ENCODE results near the gene RTP5.

The RTP5 gene

DNA sequence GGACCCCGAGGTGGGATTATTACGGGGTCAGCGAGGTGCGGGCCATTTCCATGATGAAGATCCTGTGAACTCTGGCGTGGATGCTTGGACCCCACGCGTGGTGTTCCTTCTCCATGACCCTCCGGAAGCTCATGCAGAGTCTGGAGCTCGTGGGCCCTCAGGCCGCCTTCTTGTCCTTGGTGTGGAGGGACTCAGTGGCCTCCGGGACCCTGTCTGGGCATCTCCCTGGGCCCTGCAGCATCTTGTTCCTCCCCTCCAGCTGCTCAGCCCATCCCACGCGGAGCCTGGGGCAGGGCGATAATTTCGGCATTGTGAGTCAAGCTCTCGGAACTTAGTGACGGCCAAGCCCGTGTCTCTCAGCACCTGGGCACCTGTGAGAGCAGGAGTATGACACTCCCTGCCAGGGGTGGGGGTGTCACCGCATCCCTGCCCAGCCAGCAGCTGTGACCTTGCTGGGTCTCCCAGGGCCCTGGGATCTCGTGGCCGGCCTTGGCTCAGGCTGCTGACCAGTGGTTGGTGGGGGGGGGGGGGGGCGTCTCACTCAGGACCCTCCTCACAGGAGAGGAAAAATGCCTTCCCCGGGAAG lies 24.6 kb downstream of the RTP5 start:
- TF ChIP-seq, protein P1, sequence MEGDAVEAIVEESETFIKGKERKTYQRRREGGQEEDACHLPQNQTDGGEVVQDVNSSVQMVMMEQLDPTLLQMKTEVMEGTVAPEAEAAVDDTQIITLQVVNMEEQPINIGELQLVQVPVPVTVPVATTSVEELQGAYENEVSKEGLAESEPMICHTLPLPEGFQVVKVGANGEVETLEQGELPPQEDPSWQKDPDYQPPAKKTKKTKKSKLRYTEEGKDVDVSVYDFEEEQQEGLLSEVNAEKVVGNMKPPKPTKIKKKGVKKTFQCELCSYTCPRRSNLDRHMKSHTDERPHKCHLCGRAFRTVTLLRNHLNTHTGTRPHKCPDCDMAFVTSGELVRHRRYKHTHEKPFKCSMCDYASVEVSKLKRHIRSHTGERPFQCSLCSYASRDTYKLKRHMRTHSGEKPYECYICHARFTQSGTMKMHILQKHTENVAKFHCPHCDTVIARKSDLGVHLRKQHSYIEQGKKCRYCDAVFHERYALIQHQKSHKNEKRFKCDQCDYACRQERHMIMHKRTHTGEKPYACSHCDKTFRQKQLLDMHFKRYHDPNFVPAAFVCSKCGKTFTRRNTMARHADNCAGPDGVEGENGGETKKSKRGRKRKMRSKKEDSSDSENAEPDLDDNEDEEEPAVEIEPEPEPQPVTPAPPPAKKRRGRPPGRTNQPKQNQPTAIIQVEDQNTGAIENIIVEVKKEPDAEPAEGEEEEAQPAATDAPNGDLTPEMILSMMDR (IDR thresholded peaks at IDR 0.05; ENCODE audit: insufficient read depth, missing control alignments) = no peak
- FAIRE-seq = no peak
- DNase-seq (ENCODE audit: insufficient read length, low spot score) = no peak

DNA sequence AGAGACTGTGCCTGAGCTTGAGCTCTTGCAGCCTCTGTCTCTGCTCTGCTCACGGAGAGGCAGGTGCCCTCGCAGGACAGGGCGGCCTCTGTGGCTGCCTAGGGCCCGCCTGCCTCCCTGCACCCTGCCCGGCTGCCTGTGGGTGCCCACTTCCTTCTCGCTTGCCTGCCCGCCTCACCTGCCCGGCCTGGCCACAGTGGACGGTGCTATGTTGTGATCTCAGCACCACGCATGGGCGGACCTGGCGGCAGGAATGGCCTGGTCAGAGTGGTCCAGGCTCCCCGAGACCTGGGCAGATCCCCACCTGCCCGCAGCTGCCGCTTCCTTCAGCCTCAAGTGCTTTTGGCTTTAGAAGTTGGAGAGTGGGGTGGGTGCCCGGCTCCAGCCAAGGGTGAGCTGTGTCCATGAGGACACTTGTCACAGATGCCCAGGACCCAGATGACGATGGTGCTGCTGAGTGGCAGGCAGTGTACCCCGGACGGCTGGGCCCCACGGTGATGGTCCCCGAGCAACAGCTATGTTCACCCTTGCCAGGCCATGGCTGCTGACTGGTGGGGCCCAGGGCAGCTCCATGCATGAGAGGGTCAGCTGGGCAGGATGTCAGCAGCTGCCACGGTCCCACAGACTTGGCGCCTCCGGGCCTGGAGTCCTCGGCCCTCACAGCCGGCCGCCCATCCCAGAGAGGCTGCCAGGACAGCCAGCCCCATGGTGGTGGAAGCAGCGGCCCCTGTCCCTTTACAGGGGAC lies 25.3 kb downstream of the RTP5 start:
- DNase-seq (ENCODE audit: insufficient read length, low spot score) (no peak), FAIRE-seq (no peak)
- TF ChIP-seq, protein P1 (IDR thresholded peaks at IDR 0.05; ENCODE audit: insufficient read depth, missing control alignments) = no peak

DNA sequence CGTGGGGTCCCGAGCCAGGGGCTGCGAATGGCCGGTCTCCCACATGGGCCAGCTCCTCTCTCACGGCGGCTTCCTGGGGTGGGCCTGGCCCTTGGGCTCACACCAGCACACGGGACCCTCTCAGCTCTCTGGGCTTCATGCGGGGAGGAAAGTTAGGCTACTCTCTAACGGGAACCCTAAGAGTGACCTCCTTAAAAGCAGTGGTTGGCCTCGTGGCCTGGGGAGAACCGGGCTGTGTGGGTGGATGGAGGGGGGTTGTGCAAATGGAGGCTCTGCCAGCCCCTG lies 25.8 kb downstream of the RTP5 start:
- TF ChIP-seq, protein P1 (IDR thresholded peaks at IDR 0.05; ENCODE audit: insufficient read depth, missing control alignments) = no peak
- FAIRE-seq (no peak), DNase-seq (ENCODE audit: insufficient read length, low spot score) (no peak)

DNA sequence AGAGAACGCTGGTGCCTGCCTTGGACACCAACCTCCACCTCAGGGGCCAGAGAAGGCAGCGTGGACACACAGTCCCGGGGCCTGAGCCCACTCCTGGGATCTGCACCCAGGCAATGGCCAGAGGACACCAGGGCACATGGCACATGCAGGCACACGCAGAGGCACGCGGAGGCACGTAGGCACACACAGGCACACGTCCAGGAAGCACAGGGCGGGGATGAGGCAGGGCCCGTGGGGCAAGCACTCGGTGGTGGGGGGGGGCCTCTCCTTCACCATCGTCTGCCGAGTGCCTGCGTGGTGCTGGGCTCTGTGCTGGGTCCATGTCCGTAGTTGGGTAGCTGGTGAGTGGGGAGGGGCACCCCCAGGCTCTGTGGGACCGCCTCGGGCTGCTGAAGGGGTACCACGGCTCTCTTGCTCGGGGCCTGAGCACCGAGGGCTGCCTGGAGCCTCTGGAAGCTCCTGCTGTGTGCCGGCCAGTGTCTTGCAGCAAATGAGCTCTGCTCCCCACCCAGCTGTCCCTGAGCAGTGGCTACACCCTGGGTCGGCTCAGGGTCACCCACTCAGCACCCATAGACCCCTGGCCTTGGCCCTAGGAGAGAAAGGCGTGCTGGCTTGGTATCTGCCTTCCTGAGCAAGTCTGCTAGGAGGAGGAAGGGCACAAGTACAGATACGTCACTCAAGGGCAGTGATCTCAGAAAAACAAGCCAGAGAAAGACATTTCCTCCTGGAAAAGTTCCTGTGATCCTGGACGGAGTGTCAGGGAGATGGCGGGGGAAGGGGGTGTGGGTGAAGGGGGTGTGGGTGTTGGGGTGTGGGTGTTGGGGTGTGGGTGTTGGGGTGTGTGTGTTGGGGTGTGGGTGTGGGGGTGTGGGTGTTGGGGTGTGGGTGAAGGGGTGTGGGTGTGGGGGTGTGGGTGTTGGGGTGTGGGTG lies 26.4 kb downstream of the RTP5 start:
- TF ChIP-seq, protein P1 (IDR thresholded peaks at IDR 0.05; ENCODE audit: insufficient read depth, missing control alignments) = no peak
- DNase-seq (ENCODE audit: insufficient read length, low spot score) (no peak), FAIRE-seq (no peak)

DNA sequence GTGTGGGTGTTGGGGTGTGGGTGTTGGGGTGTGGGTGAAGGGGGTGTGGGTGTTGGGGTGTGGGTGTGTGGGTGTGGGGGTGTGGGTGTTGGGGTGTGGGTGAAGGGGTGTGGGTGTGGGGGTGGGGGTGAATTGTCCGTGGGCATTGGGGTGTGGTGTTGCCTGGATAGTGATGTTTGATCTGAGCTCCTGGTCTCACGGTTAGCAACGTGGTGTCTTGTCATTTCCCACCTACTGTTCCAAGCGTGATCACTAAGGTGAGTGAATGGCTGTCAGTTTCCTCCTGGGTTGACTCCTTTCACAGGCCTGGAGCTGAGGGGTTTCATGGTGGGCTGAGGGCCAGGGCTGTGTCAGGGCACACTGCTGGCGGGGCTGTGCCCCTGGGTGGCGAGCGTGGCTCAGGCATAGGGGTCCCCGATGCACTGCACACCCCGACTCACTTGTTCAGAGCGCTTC lies 27.2 kb downstream of the RTP5 start:
- TF ChIP-seq, protein P1 (IDR thresholded peaks at IDR 0.05; ENCODE audit: insufficient read depth, missing control alignments) = no peak
- no peak for DNase-seq (ENCODE audit: insufficient read length, low spot score)
- FAIRE-seq = no peak

DNA sequence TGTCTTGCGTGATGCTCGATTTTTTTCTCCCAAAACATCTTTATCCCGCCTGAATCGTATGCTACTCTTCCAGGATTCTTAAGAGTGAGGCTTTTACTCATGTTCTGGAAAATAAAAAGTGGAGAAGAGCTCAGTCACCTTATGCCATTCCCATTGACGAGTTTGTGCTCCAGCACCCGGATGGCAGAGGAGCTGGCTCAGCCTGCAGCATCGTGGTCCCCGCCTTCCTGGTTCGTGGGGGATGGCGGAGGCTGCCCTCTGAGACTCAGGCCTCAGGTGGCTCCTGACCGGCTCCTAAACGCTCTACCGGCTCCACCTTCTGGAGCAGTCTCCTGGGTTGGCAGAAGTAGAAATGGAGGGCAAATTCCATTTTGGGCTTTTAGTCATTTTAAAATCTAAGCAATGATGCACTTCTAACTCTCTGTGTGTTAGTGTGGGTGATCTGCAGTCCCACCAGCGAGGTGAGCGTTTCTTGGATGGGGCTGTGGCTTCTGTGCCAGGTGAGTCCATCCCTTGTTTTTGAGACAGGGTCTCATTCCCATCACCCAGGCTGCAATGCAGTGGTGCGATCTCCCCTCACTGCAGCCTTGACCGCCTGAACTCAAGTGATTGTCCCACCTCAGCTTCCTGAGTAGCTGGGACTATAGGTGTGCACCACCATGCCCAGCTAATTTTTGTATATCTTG lies 27.8 kb downstream of the RTP5 start:
- DNase-seq (ENCODE audit: insufficient read length, low spot score) = no peak
- FAIRE-seq = no peak
- TF ChIP-seq, protein P1 (IDR thresholded peaks at IDR 0.05; ENCODE audit: insufficient read depth, missing control alignments) = no peak

Data from D721Med (cell line).